Type B pancreatic cell (in vitro differentiated cells): ENCODE measurements around the gene MED20. TPM values are rescaled to one million over a fixed set of nuclear protein-coding genes. Genes with fewer than 3 reads are reported as not detected.

Source experiments
- DNase-seq: peaks from one replicate; pipeline ENCODE4 v3.0.0; 2021; ENCODE audit warnings: mixed read lengths; ENCODE audit not compliant: unreplicated experiment; ENCODE audit errors: extremely low spot score
- H3K27ac Mint-ChIP-seq: 2 replicates; pipeline ENCODE4 v1.8.0; 2021; ENCODE audit warnings: mild to moderate bottlenecking, mixed read lengths
- H3K27me3 Mint-ChIP-seq: 2 replicates; pipeline ENCODE4 v1.8.0; 2021; ENCODE audit warnings: mixed read lengths
- H3K36me3 Mint-ChIP-seq: 2 replicates; pipeline ENCODE4 v1.8.0; 2021; ENCODE audit warnings: mixed read lengths
- H3K4me1 Mint-ChIP-seq: one replicate; pipeline ENCODE4 v1.8.0; 2021; ENCODE audit warnings: mixed read lengths; ENCODE audit not compliant: unreplicated experiment
- H3K4me3 Mint-ChIP-seq: 2 replicates; pipeline ENCODE4 v1.8.0; 2021; ENCODE audit warnings: mild to moderate bottlenecking, mixed read lengths
- H3K9me3 Mint-ChIP-seq: 2 replicates; pipeline ENCODE4 v1.8.0; 2021; ENCODE audit warnings: mixed read lengths
- CTCF ChIP-seq: fragments of 200-600 bp; sonication (generic); conservative IDR thresholded peaks from 2 replicates; pipeline ENCODE4 v1.5.0; 2021; ENCODE audit warnings: antibody characterized with exemption, mild to moderate bottlenecking
- total RNA-seq: library from RNA; stranded (reverse); gene quantifications from 2 replicates; pipeline ENCODE4 v1.2.1, GENCODE V29; 2021; ENCODE audit warnings: low replicate concordance

The MED20 gene
- total RNA-seq, 1 donor from 2014 or later, result 31.8 TPM

GRCh38 chr6:41966214-41966920, 45.4 kb upstream of the MED20 start:
- Mint-ChIP-seq H3K9me3 (no peaks in the 10 kb centered on the region), H3K36me3 (peaks cover 3% of the 10 kb centered on the region), H3K27me3 (no peaks in the 10 kb centered on the region), H3K4me1 (peaks cover 25% of the 10 kb centered on the region), H3K27ac (peak overlapping the region; percentile 96), H3K4me3 (no peak overlapping the region)
- TF ChIP-seq CTCF, result no peak
- no peak for DNase-seq

GRCh38 chr6:41965429-41966213, 44.7 kb upstream of the MED20 start:
- TF ChIP-seq CTCF, result no peak
- no peaks in the 10 kb centered on the region for H3K9me3 Mint-ChIP-seq
- H3K36me3 Mint-ChIP-seq, result peaks cover 3% of the 10 kb centered on the region
- H3K27me3 Mint-ChIP-seq, result no peaks in the 10 kb centered on the region
- no peak overlapping the region for H3K4me3 Mint-ChIP-seq
- peaks cover 24% of the 10 kb centered on the region for H3K4me1 Mint-ChIP-seq
- no peak for DNase-seq
- peak overlapping the region; percentile 96 for H3K27ac Mint-ChIP-seq

GRCh38 chr6:41964201-41964887, 43.4 kb upstream of the MED20 start:
- no peaks in the 10 kb centered on the region for H3K27me3 Mint-ChIP-seq
- H3K27ac Mint-ChIP-seq, result peak overlapping the region; percentile 29
- no peak for DNase-seq
- no peak overlapping the region for H3K4me3 Mint-ChIP-seq
- peaks cover 3% of the 10 kb centered on the region for H3K36me3 Mint-ChIP-seq
- TF ChIP-seq CTCF, result no peak
- no peaks in the 10 kb centered on the region for H3K9me3 Mint-ChIP-seq
- H3K4me1 Mint-ChIP-seq, result peaks cover 20% of the 10 kb centered on the region

GRCh38 chr6:41963371-41963770, 42.4 kb upstream of the MED20 start:
- Mint-ChIP-seq H3K4me3 (no peak overlapping the region), H3K9me3 (no peaks in the 10 kb centered on the region), H3K36me3 (peaks cover 3% of the 10 kb centered on the region), H3K27ac (peak overlapping the region; percentile 34), H3K27me3 (no peaks in the 10 kb centered on the region), H3K4me1 (peaks cover 20% of the 10 kb centered on the region)
- no peak for DNase-seq
- no peak for TF ChIP-seq CTCF

GRCh38 chr6:41960028-41960427, 39.1 kb upstream of the MED20 start:
- H3K4me3 Mint-ChIP-seq, result no peak overlapping the region
- H3K36me3 Mint-ChIP-seq, result peaks cover 3% of the 10 kb centered on the region
- TF ChIP-seq CTCF, result no peak
- no peak overlapping the region for H3K27ac Mint-ChIP-seq
- H3K4me1 Mint-ChIP-seq, result peaks cover 4% of the 10 kb centered on the region
- no peaks in the 10 kb centered on the region for H3K9me3 Mint-ChIP-seq
- no peaks in the 10 kb centered on the region for H3K27me3 Mint-ChIP-seq
- no peak for DNase-seq
